Activated CD4-positive, alpha-beta T cell treated with anti-CD3 and anti-CD28 coated beads for 48 hours (primary cell): ENCODE results near the gene AK4.

Experiments used
- DNase-seq: peaks from one replicate; pipeline ENCODE4 v3.0.0-alpha.2; 2020

The AK4 gene

DNA sequence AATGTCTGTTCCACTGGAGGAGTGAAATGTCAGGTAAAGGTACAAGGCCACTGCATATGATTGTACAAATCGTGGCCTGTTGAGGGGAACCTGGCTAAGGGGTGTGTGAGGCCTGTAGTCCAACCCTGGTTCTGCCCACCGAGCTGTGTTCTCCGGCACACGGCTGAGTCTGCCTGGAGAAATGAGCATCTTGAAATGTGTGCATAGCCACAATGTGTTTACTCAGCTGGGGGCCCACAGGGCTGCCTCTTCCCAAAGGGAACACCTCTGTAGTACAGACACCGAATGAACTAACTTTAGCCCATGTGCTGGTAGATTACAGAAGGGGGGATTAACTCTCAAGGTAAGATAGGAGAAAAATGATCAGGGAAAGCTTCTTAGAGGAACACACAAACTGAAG, 30.2 kb downstream of the AK4 start:
- no peak for DNase-seq

DNA sequence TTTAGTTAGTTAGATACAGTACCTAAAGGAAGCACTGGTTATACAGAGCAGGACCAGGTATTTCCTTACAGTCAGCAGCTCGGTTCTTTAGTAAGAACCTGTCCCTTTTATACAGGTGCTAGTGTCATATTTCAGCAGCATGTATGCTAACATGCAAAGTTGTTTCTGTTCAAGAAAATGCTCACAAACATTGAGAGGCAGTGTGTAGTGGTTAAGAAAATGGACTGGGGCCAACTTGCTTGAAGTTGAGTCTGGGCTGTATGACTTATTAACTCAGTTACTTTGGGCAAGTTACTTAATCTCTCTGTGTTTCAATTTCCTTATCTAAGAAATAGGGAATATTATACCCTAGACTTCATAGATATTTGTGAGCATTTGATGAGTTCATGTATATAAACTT, 31.1 kb downstream of the AK4 start:
- no peak for DNase-seq

DNA sequence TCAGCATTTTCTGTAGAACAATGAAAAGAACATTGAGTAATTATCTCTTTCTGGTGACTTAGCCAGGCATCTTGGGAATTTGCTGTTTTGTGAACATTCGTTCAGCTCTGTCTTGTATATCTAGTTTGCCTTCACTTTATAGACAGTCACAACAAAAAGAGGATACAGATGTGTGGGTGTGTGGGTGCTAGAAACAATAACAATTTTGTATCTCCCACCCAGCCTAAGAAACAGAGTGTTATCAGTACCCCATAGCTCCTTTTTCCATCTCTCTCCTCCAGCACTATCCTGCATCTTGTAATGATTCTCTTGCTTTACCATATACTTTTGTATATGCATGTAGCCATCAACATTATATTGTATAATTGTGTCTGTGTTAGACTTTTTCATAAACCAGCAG, 33.0 kb downstream of the AK4 start:
- DNase-seq, result no peak

DNA sequence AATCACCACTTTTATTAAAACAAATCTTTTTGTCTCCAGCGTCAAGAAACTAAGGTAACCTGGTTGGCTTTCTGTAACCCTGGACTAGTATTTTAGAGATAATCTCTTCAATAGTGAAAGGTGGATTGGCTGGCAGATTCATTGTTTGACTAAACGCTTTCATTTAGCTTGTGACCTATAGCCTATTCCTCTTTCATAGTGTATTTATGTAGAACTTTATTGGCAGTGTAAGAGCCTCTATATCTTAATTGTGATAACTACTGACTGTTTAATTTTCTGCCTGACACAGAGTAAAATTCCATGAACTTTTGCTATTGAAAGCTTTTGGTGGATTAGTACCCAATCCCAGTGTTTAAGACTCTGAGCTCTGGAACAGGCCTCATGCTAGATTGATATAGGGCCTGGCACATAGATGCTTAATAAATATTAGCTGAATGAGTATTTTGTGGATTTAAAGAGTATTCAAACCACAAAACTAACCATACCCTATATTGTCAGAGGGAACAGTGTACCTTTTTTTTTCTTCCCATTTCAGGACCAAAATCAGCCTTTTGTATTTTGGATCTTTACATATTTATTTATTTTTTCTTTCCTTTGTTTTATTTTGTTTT, 34.8 kb downstream of the AK4 start:
- no peak for DNase-seq

DNA sequence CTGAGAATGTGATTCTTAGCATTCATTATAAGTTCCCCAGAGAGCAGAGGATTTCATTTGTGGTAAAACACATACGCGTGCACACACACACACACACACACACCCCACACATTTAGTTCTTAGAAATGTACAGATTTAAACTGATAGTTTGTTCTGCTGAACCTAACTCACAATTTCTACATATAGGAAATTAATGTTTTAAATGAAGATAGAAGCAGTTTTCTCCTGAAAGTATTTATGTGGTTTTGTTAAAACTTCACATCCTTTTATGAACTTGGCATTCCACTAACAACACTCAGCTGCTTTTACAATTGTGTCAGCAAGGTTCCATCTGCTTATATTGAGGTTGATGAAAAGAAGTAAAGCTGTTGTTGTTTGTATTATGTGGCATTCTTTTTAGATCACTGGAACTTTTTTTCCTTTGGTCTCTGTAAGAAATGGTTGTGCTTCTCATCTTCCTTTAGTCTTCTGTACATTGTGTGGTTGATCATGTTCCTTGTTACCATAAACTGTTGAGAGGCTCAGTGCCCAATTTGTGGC, 41.6 kb downstream of the AK4 start:
- DNase-seq, result no peak

DNA sequence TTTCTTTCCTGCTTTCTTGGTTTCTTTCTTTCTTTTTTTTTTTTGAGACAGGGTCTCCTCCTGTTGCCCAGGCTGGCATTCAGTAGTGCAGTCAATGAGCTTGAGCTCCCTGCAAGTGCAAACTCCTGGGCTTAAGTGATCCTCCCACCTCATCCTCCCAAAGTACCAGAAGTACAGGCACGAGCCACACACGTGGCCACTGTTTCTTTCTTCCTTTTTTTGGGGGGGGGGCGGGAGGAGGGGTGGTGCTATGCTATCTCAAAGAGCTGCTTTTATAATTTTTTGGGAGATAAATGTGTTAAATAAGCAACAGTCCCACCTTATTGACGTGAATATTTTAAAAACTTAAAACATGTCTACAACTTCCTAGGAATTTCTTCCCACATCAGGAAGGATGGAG, 42.2 kb downstream of the AK4 start:
- DNase-seq, result no peak

DNA sequence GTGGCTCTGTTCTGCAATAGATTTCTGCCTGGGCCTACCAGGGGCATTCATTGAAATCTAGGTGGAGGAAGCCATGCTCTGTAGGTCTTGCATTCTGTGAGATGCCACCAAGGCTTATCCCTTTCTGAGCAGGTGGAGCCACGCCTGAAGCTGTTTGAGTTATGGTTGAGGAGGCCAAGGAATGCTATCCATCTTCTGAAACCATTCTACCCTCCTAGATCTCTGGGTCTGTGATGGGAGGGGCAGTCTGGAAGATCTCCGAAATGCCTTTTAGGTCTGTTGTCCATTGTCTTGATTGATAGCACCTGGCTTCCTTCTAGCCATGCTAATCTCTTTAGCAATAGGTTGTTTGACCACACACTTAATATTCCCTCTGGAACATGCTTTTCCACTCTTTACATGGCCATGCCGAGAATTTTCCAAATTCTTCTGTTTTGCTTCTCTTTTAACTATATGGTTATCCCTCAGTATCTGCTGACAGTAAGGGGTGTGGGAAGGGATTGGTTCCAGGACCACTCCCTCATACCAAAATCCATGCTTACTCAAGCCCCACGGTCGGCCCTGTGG, 45.2 kb downstream of the AK4 start:
- no peak for DNase-seq

DNA sequence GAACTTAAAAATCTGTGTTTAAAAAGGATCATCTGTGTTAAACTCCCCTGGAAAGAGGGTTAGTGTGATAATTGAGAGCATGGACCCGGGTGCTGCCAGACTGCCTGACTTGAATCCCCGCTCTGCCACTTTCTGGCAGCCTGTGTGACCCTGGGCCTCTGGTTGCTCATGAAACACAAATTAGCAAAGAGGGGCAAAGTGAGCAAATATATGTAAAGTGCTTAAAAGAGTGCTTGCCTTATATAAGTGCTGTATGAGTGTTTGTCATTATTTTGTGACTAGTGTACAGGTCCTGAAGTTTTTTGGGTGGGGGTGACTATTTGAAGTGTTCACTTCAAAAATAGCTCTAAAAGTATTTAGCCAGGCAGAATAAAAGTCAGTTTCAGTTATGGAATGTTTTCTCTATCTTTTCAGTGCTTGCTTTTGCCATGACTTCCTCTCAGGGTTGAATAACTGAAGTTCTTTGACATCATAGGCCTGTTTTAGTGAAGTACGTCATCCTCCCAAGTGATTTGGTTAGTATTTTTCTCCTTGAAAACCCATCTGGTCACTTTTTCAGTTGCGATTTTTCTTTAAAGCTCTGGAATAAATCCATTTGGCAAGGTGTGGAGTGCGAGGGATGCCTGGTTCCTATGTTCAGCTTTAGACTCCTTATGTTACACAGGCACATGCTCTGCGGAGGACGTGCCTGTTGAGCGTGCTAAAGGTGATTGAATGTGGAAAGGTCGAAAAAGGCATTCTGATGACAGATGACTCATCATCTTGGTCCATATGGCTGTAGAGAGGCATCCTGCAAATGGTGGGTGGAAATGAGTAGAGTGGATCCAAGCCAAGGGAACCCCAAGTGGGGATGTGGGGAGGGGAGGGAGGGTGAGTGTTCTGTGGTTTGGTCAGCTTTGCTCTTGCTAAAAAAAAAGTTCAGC, 47.8 kb downstream of the AK4 start:
- no peak for DNase-seq

DNA sequence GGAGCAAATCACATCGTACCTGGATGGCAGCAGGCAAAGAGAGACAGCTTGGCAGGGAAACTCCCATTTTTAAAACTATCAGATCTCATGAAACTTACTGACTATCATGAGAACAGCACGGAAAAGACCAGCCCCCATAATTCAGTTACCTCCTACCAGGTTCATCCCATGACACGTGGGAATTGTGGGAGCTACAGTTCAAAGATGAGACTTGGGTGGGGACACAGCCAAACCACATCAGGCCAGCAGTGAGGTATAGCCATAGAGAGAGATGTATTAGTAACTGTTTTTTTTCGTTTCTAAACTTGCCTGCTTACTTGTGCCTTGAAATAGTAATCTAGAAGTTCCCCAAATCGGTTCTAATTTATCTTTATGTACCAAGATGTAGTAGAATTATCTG, 48.9 kb downstream of the AK4 start:
- DNase-seq, result no peak

DNA sequence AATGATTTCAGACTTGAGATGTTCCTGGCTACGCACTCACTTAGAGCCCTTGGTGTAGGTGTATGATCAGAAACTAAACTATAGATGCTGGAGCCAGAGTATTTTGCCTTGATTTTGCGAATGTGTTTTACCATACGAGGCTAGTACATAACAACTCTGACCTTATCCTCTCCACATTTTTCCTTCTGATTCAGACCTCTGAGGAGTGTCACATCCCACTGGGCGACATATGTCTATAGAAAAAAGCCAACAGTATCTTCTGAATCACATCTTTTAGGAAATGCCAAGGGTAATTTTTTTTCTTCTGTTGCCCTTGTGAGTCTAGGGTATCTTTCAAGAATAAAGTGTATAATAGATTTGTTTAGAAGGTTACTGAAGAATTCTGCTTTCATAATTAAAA, 49.6 kb downstream of the AK4 start:
- no peak for DNase-seq

DNA sequence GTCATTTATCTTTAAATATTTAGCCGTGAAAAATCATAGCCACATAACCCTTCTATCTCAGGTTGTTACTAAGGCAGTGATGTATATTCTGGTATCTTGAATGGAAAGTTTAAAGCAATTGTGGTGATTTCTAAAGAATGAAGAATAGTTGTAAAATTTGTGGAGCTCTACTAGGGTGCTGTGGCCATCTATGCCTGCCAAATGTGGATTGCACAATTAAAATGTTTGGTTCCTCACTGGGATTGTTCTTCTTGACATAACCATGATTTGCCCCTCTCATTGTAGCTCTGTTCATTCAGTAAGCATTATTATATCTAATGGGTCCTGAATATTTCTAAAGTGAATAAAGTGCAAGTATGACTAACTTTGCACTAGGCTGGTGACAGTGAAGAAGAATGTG, 50.1 kb downstream of the AK4 start:
- DNase-seq, result no peak

DNA sequence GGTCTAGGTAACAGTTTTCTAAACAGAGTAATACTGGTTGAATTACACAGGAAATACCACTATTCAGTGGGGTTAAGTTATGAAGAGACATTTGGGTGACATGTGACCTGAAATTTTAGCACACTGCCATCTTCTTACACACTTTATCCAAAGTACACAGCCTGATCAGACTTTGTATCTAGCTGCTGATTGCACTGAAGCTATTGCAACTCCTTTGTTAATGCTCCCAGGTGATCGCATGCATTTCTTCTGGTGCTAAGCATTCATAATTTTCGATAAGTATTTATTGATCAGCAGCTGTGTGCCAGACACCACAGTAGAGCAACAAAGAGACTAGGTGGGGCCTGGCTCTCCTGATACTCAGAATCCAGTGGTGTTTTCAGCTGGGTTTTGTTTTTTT, 52.4 kb downstream of the AK4 start:
- DNase-seq, result no peak

DNA sequence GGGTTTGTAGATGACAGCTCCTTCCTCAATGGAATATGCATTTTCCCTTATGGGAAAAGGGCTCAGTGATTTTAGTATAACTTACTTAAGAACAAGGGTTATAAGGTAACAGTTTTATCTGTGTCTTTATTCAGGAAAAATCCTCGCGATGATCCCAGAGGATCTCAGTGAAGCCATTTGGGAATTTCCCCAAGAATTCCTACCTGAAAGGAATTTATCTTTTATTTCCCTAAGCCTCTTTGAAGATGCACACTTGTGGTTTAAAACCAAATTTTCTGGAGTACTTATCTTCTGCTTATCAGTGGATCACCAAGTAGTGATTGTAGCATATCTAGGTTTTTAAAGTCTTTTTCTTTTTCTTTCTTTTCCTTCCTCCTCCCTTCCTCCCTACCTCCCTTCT, 58.8 kb downstream of the AK4 start:
- DNase-seq, result no peak

DNA sequence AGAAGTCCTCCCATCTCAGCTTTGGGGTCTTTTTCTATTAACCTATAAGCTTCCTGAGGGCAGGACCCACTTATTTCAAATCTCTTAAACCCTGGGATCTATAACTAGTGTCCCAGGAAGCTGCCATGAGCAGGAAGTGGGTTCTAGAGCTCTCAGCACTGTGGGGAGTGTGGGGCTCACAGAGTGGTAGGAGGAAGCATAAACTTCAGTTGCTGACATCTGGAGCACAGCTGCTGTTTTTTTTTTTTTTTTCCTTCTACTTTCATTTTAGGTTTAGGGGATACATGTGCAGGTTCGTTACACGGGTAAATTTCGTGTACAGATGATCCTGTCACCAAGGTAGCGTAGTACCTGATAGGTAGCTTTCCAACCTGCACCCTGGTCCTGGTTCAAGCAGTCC, 59.3 kb downstream of the AK4 start:
- no peak for DNase-seq

DNA sequence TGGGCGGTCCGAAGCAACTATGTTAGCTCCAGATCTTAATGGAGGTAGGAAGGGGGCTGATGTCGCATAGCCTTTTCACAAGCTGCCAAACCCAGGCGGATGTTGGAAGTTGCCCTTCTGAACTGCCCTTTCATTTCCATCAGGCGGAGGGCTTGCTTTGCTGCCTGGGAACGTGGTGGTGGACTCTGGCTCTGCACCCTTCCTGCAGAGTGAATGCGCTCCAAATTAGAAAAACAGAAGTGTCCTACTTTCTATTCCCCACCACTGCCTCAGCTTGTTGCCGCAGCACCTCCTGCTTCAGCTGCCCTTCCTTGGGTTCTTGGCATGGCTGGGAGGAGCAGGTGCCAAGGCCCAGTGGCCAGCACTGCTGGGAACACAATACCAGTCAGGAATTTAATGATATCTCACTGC, 60.6 kb downstream of the AK4 start:
- no peak for DNase-seq

DNA sequence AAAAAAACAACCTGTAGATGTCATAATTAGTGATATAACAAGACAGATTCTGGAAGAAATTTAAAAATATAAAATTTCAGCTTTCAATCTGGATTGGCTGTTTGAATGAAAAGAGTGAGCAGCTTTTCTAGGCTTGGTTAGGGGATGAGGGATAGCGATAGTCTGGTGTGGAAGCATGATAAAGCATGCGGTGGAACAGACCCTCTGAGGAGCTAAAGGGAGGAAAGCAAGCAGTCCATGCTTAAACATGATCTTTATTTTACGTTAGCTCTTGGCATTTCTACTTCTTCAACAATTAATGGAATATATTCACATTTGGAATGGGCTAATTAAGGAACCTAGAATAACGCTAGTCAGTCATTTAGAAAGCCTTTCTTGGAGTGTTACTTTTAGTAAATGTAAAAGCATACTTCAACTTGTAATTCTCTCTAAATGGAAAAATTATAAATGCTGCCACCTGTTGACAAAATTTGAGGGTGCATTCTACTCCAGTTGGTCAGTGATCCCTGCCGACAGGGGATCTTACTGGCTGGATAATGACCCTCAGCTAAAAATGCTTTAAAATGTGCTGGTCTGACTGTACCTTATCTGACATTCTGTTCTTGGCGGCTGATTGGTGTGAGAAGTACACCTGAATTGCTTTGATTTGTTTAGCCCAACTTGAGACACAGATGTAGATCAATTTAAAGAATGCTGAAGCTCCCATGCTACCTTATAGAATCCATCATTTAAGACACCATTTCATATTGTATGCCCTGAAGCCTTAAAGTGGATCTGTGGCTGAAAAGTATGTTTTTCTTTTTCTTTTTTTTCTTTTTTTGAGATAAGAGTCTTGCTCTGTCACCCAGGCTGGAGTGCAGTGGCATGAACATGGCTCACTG, 61.2 kb downstream of the AK4 start:
- no peak for DNase-seq

DNA sequence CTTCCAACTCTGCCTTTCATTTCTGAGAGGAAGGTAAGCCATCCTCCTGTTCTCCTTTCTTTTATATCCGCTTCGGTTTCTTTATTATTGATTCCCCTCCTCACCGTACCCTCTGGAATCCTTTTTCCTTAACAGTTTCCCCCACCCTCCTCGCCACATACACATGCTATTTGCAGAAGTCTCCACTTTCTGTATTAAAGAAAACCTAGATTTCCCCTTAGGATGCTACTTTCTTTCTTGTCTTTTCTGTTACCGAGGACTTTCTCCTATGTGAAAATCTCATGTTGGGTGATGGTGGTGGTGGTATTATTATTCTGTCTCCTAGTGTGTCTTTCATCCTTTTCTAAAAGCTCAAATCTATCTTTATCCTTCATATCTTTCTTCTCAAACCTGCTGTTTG, 62.3 kb downstream of the AK4 start:
- no peak for DNase-seq

DNA sequence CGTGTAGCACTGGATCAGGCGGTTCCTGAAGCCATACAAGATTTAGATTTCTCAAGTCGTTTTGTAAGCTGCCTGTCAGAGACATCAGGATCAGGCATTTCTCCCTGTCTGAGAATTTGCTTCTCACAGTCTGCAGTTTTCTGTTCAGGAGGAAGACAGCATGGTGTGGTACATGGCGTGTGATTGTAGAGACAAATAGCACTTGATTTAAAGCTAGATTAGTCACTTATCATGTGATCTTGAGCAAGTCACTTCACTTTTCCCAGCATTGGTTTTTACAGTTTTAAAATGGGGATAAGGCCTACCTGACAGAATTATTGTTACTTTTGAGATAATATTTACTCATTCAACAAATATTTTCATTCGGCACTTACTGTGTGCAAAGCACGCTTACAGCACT, 63.3 kb downstream of the AK4 start:
- DNase-seq, result no peak

DNA sequence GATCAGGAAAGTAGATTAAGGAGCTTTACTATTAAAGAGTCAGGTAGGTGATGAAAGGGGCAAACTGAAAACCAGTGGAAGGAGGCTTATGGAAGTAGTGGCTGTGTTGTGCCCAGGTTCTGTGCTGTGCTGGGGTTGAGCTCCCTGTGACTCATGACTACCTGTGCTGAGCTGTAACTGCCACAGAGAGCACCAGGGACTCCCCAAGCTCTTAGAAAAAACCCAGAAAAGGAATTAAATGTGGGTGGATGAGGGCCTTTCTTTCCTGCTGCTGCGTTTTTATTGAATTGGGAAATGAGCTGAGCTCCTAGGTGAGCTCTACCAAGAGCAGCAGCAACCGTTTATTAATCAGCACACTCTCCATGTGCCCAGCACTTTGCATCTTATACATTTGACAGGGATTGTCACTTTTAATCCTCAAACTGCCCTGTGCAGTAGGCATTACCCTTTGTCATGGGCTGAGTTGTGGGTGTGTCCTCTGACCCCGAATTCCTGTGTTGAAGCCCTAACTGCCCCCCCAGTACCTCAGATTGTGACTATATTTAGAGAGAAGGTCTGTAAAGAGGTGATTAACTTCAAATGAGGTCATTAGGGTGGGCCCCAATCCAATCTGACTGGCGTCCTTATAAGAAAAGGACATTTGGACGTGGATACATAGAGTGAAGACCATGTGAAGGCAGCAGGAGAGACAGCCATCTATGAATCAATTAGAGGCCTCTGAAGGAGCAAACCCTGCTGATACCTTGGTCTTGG, 65.4 kb downstream of the AK4 start:
- peak; percentile 40 for DNase-seq

DNA sequence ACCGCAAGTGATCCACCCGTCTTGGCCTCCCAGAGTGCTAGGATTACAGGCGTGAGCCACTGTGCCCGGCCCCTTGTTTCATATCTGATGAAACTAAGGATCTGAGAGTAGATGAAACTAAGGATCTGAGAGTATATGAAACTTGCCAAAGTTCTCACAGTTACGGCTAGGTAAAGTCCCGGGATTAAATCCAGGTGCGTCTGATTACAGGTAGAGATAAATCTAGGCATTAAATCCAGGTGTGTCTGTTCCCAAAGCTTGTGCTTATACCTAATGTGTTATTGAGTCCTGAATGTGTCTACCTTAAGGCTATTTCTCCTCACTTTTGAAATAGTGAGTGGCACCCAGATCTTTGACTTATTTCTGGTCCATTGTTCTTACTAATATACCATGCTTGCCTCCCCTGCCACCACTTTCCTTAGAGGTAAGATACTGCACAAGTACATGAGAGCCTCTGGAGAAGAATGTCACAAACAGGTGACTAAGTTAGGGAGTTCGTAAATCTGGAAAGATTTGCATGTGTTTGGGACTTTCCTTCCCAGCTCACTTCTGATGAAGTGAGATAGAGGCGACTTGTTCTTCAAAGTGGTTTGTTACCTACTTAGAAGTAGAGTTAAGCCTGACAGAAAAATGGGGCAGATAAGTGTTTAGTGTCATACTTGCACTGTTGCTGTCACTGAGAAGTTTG, 66.5 kb downstream of the AK4 start:
- no peak for DNase-seq

DNA sequence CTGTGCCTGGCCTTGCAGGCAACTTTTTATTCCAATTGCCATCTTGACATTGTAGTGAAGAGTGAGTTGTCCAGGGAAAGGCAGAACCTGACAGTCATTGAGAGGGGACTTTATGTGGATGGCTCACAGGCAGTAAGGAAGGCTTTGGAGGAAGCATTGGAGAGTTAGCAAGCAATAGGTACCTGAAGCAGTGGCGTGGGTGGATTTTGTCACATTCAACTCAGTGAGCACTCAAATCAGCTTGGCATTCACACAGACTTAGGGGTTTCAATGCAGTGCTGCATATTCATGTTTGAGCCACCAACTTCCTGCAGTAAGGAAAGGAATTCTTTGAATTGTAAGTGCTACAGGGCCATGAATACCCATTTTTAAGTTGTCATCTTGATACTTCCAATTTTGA, 69.0 kb downstream of the AK4 start:
- DNase-seq, result no peak
